ENCODE measurements around the gene ZNF609.
"Not testable (repeated sequence)": the region's sequence is repeated elsewhere in the genome, so short reads cannot be mapped to it uniquely, and the experiment has no call there.

DNA sequence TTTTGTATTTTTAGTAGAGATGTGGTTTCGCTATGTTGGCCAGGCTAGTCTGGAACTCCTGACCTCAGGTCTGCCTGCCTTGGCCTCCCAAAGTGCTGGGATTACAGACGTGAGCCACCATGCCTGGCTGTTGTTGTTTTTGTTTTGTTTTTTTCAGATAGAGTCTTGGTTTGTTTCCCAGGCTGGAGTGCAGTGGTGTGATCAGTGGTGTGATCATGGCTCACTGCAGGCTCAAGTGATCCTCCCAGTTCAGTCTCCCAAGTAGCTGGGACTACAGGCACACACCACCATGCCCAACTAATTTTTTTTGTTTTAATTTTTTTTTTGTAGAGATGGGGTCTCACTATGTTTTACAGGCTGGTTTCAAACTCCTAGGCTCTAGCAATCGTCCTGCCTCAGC is 172.3 kb downstream of the ZNF609 start:
- TF ChIP-seq, protein P1, sequence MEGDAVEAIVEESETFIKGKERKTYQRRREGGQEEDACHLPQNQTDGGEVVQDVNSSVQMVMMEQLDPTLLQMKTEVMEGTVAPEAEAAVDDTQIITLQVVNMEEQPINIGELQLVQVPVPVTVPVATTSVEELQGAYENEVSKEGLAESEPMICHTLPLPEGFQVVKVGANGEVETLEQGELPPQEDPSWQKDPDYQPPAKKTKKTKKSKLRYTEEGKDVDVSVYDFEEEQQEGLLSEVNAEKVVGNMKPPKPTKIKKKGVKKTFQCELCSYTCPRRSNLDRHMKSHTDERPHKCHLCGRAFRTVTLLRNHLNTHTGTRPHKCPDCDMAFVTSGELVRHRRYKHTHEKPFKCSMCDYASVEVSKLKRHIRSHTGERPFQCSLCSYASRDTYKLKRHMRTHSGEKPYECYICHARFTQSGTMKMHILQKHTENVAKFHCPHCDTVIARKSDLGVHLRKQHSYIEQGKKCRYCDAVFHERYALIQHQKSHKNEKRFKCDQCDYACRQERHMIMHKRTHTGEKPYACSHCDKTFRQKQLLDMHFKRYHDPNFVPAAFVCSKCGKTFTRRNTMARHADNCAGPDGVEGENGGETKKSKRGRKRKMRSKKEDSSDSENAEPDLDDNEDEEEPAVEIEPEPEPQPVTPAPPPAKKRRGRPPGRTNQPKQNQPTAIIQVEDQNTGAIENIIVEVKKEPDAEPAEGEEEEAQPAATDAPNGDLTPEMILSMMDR (IDR thresholded peaks at IDR 0.05; ENCODE audit: poor library complexity, severe bottlenecking): not testable (repeated sequence)
- not testable (repeated sequence) for TF ChIP-seq MXI1 (conservative IDR thresholded peaks at IDR 0.05; ENCODE audit: poor library complexity, severe bottlenecking)

Data from neural cell (in vitro differentiated cells).